HG02970 (cell line): ENCODE results near the gene KDM1B.
"Not testable (repeated sequence)": the region's sequence is repeated elsewhere in the genome, so short reads cannot be mapped to it uniquely, and the experiment has no call there.

ENCODE experiments used
- ATAC-seq: cut with Tn5 transposase; IDR thresholded peaks from one replicate; pipeline ENCODE4 v1.9.1; 2021; ENCODE audit warnings: mild to moderate bottlenecking, moderate library complexity, moderate number of reproducible peaks; ENCODE audit not compliant: unreplicated experiment, low FRiP score

Gene KDM1B

DNA sequence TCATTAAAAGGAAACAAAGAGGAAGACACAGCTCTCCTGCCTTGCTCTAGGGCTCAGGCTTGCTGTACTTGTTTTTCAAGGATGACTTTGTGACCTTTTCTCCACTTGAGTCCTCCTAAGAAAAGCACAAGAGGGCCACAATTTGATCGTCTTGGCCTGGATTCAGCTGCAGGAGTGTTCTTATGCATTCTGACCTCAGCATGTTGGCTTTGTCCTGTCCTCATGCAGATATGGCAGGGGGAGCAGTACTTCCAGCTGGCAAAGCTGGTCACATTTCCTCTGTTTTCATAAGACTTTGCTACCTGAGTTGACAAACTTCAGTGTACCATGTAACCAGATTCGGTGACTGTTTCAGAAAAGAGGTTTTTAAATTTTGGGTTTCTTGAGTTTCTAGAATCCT, 30.8 kb downstream of the KDM1B start:
- ATAC-seq = no peak

DNA sequence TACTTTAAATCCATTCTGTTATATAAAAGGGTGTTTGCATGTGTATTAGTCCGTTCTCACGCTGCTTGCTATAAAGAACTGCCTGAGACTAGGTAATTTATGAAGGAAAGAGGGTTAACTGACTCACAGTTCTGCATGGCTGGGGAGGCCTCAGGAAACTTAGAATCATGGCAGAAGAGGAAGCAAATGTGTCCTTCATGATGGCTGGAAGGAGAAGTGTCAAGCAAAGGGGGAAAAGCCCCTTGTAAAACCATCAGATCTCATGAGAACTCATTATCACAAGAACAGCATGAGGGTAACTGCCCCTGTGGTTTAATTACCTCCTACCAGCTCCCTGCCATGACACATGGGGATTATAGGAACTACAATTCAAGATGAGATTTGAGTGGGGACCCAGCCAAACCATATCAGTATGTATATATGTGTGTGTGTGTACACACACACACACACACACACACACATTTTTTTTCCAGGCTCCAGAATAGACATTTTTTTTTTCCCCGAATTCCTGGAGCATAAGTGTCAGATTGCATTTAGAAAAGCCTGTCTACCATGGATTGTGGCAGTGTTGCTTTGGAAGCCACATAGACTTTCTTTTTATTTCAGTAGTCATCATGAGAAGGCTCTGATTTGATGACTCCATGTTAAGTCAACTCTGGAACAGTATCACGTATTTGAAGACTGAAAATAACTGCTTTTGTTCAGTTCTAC, 31.5 kb downstream of the KDM1B start:
- no peak for ATAC-seq

DNA sequence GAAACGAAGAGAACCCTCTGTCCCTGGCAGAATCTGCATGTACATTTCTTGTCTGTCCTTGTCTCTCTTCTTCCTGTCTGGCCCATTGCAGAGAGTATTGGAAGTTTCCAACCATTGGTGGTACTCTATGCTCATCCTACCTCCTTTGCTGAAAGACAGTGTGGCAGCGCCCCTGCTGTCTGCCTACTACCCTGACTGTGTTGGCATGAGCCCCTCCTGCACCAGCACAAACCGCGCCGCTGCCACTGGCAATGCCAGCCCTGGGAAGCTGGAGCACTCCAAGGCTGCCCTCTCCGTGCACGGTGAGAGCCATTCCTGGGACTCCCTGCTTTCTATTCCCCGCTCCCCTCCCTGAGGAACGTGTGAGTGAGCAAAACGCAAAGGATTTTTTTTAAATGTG, 32.5 kb downstream of the KDM1B start:
- ATAC-seq = no peak

DNA sequence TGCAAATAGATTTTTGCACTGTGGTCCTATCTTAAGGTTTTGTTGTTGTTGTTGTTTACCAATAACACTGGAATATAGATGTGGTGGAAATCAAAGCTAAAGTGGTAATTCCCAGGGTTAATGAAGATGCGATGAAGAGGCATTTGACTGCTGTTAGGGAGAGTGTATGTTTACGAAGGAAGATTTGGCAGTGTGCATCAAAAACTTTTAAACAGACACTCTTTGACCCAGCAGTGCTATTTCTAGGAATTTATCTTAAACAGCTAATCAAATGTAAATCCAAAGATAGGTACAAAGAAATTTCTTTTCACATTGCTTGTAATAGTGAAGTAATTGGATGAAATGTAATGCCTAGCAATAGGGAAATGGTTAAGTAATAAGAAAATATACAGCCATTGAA, 34.0 kb downstream of the KDM1B start:
- ATAC-seq = no peak

DNA sequence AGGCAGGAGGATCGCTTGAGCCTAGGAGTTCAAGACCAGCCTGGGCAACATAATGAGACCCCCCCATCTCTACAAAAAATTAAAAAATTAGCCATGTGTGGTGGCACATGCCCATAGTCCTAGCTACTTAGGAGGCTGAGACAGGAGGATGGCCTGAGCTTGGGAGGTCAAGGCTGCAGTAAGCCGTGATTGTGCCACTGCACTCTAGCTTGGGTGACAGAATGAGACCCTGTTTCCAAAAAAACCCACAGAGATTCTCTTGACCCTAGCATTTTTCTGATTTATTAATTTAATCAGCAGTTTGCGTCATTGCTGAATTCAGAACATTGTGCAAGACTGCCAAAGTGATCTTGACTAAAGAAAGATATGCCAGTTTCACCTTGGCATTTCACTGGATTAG, 36.8 kb downstream of the KDM1B start:
- ATAC-seq = no peak

DNA sequence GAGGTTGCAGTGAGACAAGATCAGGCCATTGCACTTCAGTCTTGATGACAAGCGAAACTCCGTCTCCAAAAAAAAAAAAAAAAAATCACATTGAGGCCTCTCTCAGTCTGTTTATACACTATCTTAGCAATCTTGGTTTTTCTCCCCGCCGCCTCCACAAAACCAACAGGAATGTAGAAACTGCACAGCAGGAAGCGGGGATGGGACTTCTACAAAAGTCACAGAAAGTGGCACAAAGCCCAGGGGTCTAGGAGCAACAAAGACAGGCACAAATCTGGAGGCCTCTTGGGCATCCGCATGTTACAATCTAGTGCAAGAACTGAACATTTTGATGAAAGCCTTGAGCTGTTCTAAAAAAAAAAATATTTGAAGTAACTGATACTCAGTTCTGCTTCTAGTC, 48.6 kb downstream of the KDM1B start:
- ATAC-seq = no peak

DNA sequence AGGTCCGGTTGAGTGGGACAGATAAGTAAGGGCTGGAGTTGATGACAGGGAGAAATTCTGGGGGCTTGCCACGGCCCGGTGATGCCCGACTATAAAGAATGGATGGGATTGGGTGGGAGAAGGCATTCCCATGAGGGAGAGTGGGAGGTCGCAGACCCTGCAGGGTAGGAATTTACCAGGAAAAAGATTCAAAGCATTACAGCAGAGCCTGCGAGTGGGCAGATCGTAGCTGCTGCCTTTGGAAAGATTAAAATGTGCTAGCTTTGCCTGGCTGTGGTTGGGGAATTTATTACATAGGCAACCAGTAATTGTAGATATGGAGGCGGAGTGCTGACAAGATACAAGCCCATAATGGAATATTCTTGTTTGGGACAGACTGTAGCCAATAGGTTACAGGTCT, 49.5 kb downstream of the KDM1B start:
- ATAC-seq = no peak

DNA sequence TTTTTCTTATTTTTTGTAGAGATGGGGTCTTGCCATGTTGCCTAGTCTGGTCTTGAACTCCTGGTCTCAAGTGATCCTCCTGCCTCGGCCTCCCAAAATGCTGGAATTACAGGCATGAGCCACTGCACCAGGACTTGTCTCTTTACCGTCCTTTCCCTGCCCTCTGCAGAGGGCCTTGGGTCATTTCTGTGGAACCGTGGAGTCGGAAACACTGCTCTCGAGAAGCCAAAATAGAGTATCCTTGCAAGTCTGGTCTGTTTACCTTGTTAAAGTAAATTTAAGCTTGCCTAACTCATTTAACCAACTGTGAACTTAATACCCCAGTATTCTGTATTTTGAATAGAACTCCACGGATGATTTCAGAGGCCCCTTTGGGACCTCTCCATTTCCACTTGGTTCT, 51.4 kb downstream of the KDM1B start:
- no peak for ATAC-seq

DNA sequence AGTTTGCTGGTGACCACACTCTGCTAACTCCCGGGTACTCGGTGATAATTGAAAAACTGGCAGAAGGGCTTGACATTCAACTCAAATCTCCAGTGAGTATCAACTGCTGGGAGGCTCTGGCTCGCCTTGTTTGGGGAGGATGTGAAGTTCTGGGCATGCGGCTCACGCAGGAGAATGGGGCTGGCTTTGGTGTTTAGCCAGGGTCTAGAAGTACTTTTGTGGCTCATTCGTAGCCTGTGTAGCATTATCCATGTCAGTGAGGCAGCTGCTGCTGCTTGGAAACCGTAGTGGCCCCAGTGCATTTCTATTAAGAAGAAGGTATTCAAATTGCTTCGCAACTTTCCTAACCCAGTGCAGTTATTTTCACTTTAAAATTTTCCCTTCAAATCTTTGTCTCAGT, 52.2 kb downstream of the KDM1B start:
- ATAC-seq = no peak

DNA sequence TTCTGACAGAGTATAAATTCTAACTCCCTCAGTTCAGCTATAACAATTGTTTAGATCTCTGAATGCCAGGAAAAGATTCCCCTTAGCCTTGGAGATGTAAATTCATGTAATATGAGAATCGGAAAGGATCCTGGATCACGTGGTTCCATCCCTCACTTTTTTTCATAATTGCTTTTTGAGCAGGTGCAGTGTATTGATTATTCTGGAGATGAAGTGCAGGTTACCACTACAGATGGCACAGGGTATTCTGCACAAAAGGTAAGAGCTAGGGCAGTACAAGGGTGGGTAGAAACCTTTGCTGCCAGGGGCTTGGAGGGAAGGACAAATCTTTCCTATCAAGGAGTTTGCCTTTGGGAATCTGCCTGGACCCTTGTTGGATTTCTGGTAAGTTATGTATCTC, 52.7 kb downstream of the KDM1B start:
- no peak for ATAC-seq

DNA sequence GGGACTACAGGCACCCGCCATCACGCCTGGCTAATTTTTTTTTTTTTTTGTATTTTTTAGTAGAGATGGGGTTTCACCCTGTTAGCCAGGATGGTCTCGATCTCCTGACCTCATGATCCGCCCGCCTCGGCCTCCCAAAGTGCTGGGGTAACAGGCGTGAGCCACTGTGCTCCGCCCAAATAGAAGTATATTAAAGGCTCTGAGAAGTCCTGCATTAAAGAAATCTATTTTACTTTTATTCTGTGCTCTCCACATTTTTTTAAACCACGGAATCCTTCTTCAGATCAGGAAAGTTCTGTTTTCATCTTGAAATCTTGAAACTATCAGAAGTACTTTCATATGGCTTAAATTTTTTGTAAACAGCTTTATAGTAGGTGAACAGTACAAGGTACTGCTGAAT, 53.6 kb downstream of the KDM1B start:
- ATAC-seq = not testable (repeated sequence)

DNA sequence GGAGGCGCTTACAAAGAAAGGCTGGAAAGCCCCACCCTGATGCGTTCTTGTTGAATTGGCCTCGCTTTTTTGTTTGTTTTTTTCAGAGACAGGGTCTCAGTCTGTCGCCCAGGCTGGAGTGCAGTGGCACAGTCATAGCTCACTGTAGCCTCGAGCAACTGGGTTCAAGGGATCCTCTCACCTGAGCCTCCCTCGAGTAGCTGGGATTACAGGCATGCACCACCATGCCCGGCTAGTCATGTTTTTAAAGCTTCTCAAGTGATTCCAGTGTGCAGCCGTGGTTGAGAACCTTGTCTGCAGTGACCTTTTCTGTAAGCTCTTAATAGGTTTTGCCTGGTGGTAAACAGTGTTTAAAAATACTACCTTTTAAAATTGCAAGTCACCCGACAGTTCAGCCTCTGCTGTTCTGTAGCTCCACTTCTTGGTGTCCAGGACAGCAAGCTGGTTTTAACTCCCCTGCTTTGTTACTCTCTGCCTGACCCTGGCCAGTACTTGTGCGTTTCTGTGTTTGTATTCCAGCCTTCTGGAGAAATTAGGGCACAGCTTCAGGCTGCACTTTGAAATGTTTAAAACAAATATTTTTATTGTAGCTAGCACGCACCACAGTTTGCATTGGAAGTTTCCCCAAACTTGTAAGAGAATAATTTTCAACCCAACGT, 54.4 kb downstream of the KDM1B start:
- ATAC-seq = no peak

DNA sequence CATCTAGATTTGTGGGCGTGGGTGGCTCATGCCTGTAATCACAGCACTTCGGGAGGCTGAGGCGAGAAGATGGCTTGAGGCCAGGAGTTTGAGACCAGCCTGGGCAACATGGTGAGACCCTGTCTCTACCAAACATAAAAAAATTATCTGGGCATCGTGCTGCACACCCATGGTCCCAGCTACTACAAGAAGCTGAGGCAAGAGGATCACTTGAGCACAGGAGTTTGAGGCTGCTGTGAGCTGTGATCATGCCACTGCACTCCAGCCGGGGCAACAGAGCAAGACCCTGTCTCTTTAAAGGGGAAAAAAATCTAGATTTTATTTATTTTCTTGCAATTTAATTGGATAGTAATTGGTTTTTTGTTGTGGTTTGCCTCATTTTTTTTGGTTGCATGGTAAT, 55.5 kb downstream of the KDM1B start:
- no peak for ATAC-seq

DNA sequence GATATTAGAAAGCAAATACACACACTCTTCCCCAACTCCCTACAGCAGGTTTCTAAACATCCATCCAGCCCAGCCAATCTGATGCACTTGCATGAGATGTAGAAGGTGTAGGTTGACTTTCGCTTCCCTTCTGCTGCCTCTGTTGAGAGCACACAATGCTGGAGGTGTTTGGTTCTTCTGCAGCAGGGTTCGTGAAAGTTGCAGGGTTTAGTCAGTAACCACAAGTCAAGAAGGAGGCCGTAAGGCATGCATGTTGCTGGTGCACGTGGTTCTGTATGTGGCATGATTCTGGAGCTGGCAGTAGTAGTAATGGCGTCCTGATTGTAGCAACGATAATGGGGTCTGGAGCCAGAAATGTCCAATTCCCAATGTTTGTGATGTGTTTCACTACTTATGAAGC, 56.1 kb downstream of the KDM1B start:
- ATAC-seq = peak; percentile 53

DNA sequence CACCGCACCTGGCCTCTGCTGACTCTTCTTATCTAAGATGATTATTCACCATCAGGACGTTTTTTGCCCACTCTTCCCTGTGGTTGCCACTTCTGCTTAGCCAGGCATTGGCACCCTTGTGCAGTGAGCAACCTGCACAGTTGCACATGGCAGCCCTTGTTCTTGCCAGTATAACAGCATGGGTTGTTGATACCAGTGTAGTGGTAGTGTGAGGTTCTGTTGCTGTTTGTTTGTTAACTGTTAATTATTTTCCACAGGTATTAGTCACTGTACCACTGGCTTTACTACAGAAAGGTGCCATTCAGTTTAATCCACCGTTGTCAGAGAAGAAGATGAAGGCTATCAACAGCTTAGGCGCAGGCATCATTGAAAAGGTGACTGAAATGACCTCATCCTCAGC, 57.0 kb downstream of the KDM1B start:
- ATAC-seq = no peak

DNA sequence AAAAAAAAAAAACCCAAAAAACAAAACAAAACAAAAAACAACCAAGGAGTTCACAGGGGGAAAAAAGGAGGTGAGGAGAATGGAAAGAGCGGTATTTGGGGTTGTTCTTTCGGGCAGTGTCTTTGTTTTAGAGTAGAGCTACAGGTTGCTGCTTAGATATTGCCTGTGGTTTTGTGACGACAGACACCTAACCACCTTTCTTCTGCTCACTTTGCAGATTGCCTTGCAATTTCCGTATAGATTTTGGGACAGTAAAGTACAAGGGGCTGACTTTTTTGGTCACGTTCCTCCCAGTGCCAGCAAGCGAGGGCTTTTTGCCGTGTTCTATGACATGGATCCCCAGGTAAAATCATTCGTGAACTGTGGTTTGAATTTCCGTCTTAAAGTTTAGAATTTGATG, 58.2 kb downstream of the KDM1B start:
- ATAC-seq = no peak

DNA sequence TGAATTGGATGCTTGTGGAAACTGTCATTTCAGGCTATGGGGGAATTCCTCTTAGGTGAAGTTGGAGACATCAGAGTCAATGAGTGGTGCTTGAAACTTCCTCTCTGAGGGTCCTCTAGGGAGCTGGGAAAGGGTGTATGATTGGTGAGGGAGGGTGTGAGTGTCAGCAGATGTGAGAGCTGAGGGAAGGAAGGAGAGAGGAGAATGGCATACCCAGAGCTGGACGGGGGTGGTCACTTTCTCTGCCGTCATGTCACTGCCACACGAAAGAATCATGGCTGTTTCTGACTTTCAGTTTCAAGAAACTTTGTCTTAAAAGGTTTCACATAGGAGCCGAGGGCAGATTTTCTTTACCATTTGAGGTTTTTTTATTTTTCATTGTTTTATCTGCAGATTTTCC, 58.8 kb downstream of the KDM1B start:
- ATAC-seq = no peak

DNA sequence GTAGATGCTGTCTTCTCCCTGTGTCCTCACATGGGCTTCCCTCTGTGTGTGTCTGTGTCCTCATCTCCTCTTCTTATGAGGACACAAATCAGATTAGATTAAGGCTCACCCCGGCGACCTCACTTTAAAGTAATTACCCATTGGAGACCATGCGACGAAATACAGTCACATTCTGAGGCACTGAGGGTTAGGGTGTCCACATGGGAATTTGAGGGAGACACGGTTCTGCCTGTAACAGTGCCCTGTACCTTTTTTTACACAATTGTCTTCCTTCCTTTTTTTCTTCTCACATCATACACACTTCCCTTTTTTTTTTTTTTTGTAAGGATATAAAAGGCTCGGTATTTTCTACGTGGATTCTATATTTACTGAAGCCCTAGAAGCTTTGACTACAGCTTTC, 60.2 kb downstream of the KDM1B start:
- ATAC-seq = no peak

DNA sequence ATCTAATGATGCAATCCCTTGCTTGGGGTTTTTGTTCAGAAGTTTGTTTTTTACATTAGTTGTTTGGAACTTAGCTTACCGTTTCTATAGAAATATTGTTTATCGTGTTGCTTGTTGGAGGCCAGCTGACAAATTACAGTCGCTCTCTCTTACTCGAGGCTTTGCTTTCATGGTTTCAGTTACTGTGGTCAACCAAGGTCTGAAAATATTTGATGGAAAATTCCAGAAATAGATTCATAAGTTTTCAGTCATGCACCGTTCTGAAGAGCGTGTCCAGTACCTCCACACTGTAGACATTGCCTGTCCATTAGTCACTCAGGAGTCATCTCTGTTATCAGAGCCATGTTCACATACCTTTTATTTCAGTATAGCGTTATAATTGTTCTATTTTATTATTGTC, 61.2 kb downstream of the KDM1B start:
- no peak for ATAC-seq

DNA sequence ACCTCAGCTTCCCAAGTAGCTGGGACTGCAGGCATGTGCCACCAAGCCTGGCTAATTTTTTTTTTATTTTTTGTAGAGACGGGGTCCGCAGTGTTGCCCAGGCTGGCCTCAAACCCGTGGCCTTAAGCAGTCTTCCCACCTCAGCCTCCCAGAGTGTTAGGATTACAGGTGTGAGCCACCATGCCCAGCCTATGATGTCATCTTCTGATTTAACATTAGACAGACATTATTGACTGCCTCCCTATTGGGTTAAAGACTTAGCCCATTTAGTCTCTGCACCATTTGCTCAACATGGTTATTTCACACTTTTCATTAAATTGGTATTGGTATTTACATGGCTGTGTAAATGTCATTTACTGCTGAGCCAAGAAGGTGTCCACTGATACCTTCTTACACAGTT, 63.0 kb downstream of the KDM1B start:
- no peak for ATAC-seq

DNA sequence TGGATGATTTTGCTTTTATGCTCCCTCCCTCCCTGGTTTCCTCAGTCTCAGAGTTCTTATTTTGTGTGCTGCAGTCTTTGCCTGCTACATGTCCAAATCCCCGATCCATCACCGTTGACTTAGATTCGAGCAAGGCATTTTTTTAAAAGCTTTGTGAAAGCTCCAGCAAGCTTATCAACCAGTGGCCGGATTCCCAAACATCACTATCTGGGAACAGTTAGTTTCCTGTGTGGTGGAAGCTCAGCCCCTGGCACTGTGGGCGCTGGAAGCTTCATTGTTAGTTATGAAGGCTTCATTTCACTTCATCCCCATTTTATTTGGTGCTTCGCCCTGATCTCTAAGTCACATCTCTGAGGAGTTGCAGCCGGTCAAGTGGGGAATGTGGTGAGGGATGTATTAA, 64.4 kb downstream of the KDM1B start:
- ATAC-seq = no peak

DNA sequence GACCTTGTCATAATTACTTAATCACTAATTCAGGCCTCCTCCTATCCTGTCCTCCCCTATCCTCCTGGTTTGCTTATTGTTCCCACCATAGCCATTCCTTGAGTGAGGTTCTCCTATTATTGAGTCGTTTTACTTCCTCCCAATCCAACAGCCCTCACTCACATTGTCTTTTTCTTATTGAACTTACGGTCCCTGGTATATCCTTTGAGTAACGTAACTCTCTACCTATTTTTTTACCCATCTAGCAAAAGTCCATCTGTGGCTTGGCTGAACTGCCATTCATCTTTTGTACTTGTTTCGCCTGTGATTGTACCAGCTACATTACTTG, 66.0 kb downstream of the KDM1B start:
- no peak for ATAC-seq
